Nephron (organoid): ENCODE data around the gene MT1HL1.

Experiments used
- H3K27ac Mint-ChIP-seq, 3 experiments: 2 replicates each; pipeline ENCODE4 v1.8.0; 2020; ENCODE audit warnings: mixed read lengths in 3 of 3, mild to moderate bottlenecking in 2 of 3, moderate library complexity in 1 of 3
- H3K27me3 Mint-ChIP-seq: 2 replicates; pipeline ENCODE4 v1.8.0; 2021; ENCODE audit warnings: low read depth, mild to moderate bottlenecking, moderate library complexity, mixed read lengths
- H3K36me3 Mint-ChIP-seq: 2 replicates; pipeline ENCODE4 v1.8.0; 2020; ENCODE audit warnings: low read depth, mixed read lengths
- H3K4me1 Mint-ChIP-seq: 2 replicates; pipeline ENCODE4 v1.8.0; 2020; ENCODE audit warnings: mixed read lengths
- H3K4me3 Mint-ChIP-seq, 3 experiments: 2 replicates each; pipeline ENCODE4 v1.8.0; 2020; ENCODE audit warnings: mild to moderate bottlenecking in 3 of 3, mixed read lengths in 3 of 3, moderate library complexity in 2 of 3
- H3K9me3 Mint-ChIP-seq: 2 replicates; pipeline ENCODE4 v1.8.0; 2020; ENCODE audit warnings: mixed read lengths
- CTCF ChIP-seq, 3 experiments: fragments of 200-600 bp; sonication (generic); IDR thresholded peaks; one replicate each; pipeline ENCODE4 v1.5.0; 2021; ENCODE audit warnings: antibody characterized with exemption in 3 of 3; ENCODE audit not compliant: unreplicated experiment in 3 of 3

Gene MT1HL1

GRCh38 chr1:237031480-237031879 is 27.2 kb upstream of the MT1HL1 start:
- Mint-ChIP-seq H3K4me1 (no peaks in the 10 kb centered on the region), H3K4me3 (no peak overlapping the region), H3K27ac (no peak overlapping the region), H3K27me3 (peaks cover 37% of the 10 kb centered on the region), H3K9me3 (peaks cover 2% of the 10 kb centered on the region), H3K36me3 (no peaks in the 10 kb centered on the region)
- TF ChIP-seq CTCF (IDR thresholded peaks at IDR 0.05; ENCODE audit: unreplicated experiment in 3 of 3), result no peak

- H3K27ac Mint-ChIP-seq, result no peak overlapping the region
- TF ChIP-seq CTCF (IDR thresholded peaks at IDR 0.05; ENCODE audit: unreplicated experiment in 3 of 3), result no peak
- peaks cover 9% of the 10 kb centered on the region for H3K9me3 Mint-ChIP-seq
- peaks cover 4% of the 10 kb centered on the region for H3K36me3 Mint-ChIP-seq
- H3K27me3 Mint-ChIP-seq, result peaks cover 37% of the 10 kb centered on the region
- H3K4me1 Mint-ChIP-seq, result no peaks in the 10 kb centered on the region
- no peak overlapping the region for H3K4me3 Mint-ChIP-seq
These were observed 25.8 kb upstream of the MT1HL1 start for GRCh38 chr1:237029850-237030535.

- Mint-ChIP-seq H3K27ac (no peak overlapping the region), H3K4me1 (no peaks in the 10 kb centered on the region), H3K9me3 (peaks cover 9% of the 10 kb centered on the region), H3K4me3 (no peak overlapping the region), H3K27me3 (peaks cover 37% of the 10 kb centered on the region), H3K36me3 (peaks cover 4% of the 10 kb centered on the region)
- no peak for TF ChIP-seq CTCF (IDR thresholded peaks at IDR 0.05; ENCODE audit: unreplicated experiment in 3 of 3)
These were observed 25.0 kb upstream of the MT1HL1 start for GRCh38 chr1:237029240-237029639.

- peaks cover 4% of the 10 kb centered on the region for H3K36me3 Mint-ChIP-seq
- no peak for TF ChIP-seq CTCF (IDR thresholded peaks at IDR 0.05; ENCODE audit: unreplicated experiment in 3 of 3)
- H3K9me3 Mint-ChIP-seq, result peaks cover 9% of the 10 kb centered on the region
- H3K27me3 Mint-ChIP-seq, result peaks cover 10% of the 10 kb centered on the region
- H3K27ac Mint-ChIP-seq, result no peak overlapping the region
- no peaks in the 10 kb centered on the region for H3K4me1 Mint-ChIP-seq
- H3K4me3 Mint-ChIP-seq, result no peak overlapping the region
These were observed 21.3 kb upstream of the MT1HL1 start for GRCh38 chr1:237025358-237026074.

GRCh38 chr1:237018896-237019295 is 14.7 kb upstream of the MT1HL1 start:
- Mint-ChIP-seq H3K9me3 (no peaks in the 10 kb centered on the region), H3K4me3 (no peak overlapping the region), H3K27me3 (peaks cover 11% of the 10 kb centered on the region), H3K36me3 (no peaks in the 10 kb centered on the region), H3K27ac (no peak overlapping the region), H3K4me1 (no peaks in the 10 kb centered on the region)
- TF ChIP-seq CTCF (IDR thresholded peaks at IDR 0.05; ENCODE audit: unreplicated experiment in 3 of 3), result no peak

- peaks cover 6% of the 10 kb centered on the region for H3K4me1 Mint-ChIP-seq
- TF ChIP-seq CTCF (IDR thresholded peaks at IDR 0.05; ENCODE audit: unreplicated experiment in 3 of 3), result no peak
- H3K9me3 Mint-ChIP-seq, result no peaks in the 10 kb centered on the region
These were observed 12.4 kb upstream of the MT1HL1 start for GRCh38 chr1:237016626-237017025.

More at GRCh38 chr1:237016626-237017025, 12.4 kb upstream of the MT1HL1 start:
- no peak overlapping the region for H3K27ac Mint-ChIP-seq
- H3K4me3 Mint-ChIP-seq, result no peak overlapping the region
- no peaks in the 10 kb centered on the region for H3K36me3 Mint-ChIP-seq
- H3K27me3 Mint-ChIP-seq, result peaks cover 18% of the 10 kb centered on the region
